Measurements from ENCODE around the gene LENG1.

Gene LENG1

GRCh38 chr19:54191011-54191810 is 31.7 kb upstream of the LENG1 start, which contains the start of gene TSEN34:
TSEN34 (plus strand) TSS chr19:54191308; CDS start chr19:54191365, 57 bp downstream.
- peaks cover 38% of the 10 kb centered on the region for H3K36me3 Mint-ChIP-seq (ENCODE audit: low read depth)
- H3K9me3 Mint-ChIP-seq: no peaks in the 10 kb centered on the region
- H3K4me1 Mint-ChIP-seq: peaks cover 43% of the 10 kb centered on the region
- peak within 1 kb of the TSS; percentile 93 for H3K4me3 Mint-ChIP-seq
- H3K27me3 Mint-ChIP-seq (ENCODE audit: low read depth, poor library complexity): peaks cover 5% of the 10 kb centered on the region
- peak; percentile 90 for DNase-seq
- no peak for TF ChIP-seq CTCF (IDR thresholded peaks at IDR 0.05)
- H3K27ac Mint-ChIP-seq: peak within 1 kb of the TSS; percentile 100

DNA sequence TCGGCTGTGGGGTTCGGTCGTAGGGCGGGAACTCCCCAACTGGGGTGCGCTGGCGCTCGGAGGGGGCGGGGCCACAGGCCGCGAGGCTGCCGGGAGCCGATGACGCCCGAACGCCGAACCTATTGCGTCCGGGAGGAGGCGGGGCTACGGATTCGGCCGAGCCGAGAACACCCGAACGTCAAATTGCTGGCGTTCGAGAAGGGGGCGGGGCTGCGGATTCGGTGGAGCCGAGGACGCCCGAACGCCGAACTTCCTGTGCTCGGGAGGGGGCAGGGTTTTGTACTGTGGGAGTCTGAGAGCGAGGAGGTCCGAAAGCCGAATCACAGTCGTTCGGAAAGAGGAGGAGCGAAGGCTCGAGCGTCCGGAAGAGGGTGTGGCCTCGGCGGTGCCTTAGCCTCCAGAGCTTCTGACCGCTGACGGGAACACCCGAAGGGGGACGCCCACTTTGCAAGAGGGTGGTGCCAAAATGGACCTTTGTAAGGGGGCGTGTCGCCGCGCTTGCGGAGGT is 31.0 kb upstream of the LENG1 start:
- Mint-ChIP-seq H3K4me1 (peaks cover 43% of the 10 kb centered on the region), H3K27me3 (ENCODE audit: low read depth, poor library complexity) (peaks cover 5% of the 10 kb centered on the region), H3K4me3 (peak overlapping the region; percentile 93), H3K36me3 (ENCODE audit: low read depth) (peaks cover 37% of the 10 kb centered on the region), H3K9me3 (no peaks in the 10 kb centered on the region), H3K27ac (peak overlapping the region; percentile 100)
- TF ChIP-seq CTCF (IDR thresholded peaks at IDR 0.05): no peak
- peak; percentile 100 for DNase-seq

DNA sequence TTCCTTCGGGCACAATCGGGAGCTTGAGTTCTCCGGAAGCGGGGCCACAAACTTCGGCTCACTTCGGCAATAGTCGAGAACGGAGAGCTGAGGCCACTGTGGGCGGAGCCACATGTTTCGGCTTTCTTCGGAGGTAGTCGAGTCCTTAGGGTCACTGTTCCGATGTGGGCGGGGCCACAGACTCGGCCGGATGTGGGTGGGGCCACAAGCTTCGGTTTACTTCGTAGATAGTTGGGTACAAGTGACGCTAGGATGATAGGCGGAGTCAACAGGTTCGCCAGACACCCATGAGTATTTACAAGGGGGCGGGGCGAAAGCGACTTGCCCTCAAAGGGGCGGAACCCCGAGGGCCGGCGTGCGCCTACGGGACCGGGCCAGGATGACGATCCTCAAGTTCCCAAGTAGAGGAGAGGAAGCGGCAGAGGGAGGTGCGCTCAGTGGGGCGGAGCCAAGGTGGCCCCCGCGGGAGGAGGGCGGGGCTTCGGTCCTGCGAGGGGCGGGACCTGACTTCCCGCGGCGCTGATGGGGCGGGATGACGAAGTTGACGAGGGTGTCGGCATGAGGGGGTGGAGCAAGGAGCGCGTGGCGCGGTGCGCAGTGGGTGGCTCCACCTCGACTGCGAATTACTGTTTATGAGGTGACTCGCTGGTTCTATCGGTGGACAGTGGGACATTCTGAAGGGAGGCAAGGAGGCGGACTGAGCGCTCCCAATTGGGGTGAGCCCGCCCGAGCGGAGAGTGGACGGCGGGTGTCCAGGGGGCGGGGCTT is 30.4 kb upstream of the LENG1 start:
- Mint-ChIP-seq H3K9me3 (no peaks in the 10 kb centered on the region), H3K27ac (peak overlapping the region; percentile 100), H3K27me3 (ENCODE audit: low read depth, poor library complexity) (peaks cover 5% of the 10 kb centered on the region), H3K4me1 (peaks cover 43% of the 10 kb centered on the region), H3K4me3 (peak overlapping the region; percentile 93), H3K36me3 (ENCODE audit: low read depth) (peaks cover 35% of the 10 kb centered on the region)
- DNase-seq: peak; percentile 100
- TF ChIP-seq CTCF (IDR thresholded peaks at IDR 0.05): no peak

DNA sequence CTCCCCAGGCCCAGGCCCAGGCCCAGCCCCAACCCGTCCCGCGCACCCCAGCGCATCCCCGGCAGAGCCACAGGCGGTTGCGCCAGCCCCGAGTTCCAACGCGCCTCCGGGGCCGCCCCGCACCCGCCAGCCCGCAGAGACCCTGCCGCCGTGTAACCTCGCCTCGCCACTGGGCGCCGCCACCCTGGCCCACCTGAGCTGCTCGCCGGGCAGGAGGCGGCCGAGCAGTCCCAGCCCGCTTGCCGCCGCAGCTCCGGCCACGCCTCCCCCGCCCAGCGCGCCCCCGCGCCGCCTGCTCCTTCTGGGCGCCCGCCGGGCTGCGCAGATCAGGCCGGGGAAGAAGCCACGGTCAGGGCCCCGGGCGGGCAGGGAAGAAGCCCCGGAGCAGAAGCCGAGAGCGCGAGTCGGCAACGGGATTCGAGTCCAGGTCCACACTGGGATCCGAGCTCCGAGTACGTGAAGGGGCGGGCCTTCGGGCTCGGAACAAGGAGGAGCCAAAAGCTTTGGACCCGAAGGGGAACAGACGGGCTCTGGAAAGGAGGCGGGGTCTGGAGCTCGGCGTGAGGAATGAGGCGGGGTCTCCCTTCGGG is 29.7 kb upstream of the LENG1 start, which contains the start of gene MBOAT7:
MBOAT7 (minus strand) TSS at position 436 of the 590 bp plus-strand sequence. CDS start 1,072 bp downstream, outside the sequence.
- Mint-ChIP-seq H3K4me1 (peaks cover 43% of the 10 kb centered on the region), H3K36me3 (ENCODE audit: low read depth) (peaks cover 32% of the 10 kb centered on the region), H3K27ac (peak within 1 kb of the TSS; percentile 100), H3K4me3 (peak within 1 kb of the TSS; percentile 93), H3K9me3 (no peaks in the 10 kb centered on the region), H3K27me3 (ENCODE audit: low read depth, poor library complexity) (peaks cover 5% of the 10 kb centered on the region)
- no peak for TF ChIP-seq CTCF (IDR thresholded peaks at IDR 0.05)
- DNase-seq: peak; percentile 88

DNA sequence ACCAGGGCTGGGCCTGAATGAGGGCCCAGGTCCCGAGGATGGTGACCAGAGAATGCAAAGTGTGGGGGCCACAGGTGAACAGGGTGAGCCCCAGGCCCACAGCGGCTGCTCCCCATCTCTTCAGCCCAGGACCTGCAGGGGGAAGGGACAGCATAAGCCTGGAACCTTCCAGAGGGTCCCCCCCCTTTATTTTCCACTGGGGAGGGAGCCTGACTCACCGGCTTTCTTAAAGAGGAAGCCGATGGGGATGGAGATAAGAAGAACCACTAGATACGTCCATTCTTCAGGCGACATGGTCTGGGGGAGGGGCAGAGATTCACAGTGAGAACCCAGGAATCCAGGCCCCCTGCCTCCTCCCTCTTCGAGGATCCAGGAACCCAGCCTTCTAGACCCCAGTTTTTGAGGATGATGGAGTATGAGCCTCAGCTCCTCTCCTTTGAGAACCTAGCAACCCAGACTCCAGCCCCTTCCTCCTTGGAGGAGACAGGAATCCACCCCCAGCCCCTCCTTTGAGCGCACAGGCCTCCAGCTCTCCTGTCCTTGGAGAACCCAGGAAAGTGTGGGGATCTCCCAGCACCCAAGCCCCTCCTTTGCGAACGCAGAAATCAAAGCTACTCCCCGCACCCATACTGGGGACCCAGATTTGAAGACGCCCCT is 28.8 kb upstream of the LENG1 start:
- H3K27ac Mint-ChIP-seq: peak overlapping the region; percentile 93
- H3K36me3 Mint-ChIP-seq (ENCODE audit: low read depth): peaks cover 30% of the 10 kb centered on the region
- no peak for TF ChIP-seq CTCF (IDR thresholded peaks at IDR 0.05)
- peaks cover 38% of the 10 kb centered on the region for H3K4me1 Mint-ChIP-seq
- no peaks in the 10 kb centered on the region for H3K9me3 Mint-ChIP-seq
- H3K4me3 Mint-ChIP-seq: peak overlapping the region; percentile 93
- no peak for DNase-seq
- H3K27me3 Mint-ChIP-seq (ENCODE audit: low read depth, poor library complexity): peaks cover 5% of the 10 kb centered on the region
